C4-2B (cell line): Measurements from ENCODE around the gene DENND4B.
A peak's percentile ranks its signal among the peaks of the same experiment; 100 is the strongest.

Source experiments
- H3K27ac ChIP-seq: fragments of 450-650 bp; 2 replicates; pipeline ENCODE4 v1.5.1; 2017
- ZFX ChIP-seq: fragments of 450-650 bp; IDR thresholded peaks from 2 replicates; pipeline ENCODE4 v1.6.1; 2017
- TF ChIP-seq, protein P1 (sequence below): fragments of 450-650 bp; conservative IDR thresholded peaks from 2 replicates; pipeline ENCODE4 v1.5.1; 2017; ENCODE audit warnings: mild to moderate bottlenecking

The DENND4B gene

DNA sequence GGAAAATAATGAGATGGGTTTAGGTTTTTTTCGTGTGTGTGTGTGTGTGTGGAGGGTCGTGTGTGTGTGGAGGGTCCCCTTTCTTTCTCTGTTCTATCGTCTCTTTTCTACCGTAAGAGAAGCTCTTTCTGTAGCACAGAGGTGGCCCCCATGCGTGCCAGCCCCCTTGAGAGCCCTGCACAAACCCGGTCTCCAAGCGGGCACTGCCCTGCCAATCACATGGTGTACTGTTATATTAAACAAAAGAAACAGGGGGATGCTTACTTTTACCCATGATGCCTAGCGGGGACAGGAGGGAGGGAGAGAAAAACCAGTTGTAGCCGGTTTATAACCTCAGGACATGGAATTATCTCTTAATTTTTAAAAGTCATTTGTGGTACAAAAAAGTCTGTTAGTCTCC, 64.8 kb downstream of the DENND4B start:
- TF ChIP-seq, protein P1, sequence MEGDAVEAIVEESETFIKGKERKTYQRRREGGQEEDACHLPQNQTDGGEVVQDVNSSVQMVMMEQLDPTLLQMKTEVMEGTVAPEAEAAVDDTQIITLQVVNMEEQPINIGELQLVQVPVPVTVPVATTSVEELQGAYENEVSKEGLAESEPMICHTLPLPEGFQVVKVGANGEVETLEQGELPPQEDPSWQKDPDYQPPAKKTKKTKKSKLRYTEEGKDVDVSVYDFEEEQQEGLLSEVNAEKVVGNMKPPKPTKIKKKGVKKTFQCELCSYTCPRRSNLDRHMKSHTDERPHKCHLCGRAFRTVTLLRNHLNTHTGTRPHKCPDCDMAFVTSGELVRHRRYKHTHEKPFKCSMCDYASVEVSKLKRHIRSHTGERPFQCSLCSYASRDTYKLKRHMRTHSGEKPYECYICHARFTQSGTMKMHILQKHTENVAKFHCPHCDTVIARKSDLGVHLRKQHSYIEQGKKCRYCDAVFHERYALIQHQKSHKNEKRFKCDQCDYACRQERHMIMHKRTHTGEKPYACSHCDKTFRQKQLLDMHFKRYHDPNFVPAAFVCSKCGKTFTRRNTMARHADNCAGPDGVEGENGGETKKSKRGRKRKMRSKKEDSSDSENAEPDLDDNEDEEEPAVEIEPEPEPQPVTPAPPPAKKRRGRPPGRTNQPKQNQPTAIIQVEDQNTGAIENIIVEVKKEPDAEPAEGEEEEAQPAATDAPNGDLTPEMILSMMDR, result no peak
- no peak for TF ChIP-seq ZFX
- peak overlapping the region; percentile 26; the same call in 1 of the 2 replicates for H3K27ac ChIP-seq

DNA sequence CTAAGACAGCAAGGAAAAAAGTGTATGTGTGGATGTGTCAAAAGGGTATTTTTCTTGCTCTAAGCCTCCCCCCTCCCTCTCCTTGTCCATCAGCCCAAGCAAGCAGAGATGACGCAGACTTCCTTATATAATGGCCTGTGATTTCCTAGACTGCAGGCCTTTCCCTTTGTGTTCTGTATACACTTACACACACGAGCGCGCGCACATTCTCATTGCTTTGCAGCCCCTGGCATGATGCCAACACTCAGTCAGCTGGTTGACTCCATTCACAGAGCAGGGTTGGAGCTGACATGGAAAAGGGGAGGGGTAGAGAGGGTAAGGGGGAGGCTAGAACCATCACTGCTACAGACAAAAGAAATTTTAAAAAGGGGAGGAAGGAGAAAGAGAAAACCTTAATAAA, 65.6 kb downstream of the DENND4B start:
- H3K27ac ChIP-seq, result no peak overlapping the region

GRCh38 chr1:153880024-153880423, 66.5 kb downstream of the DENND4B start:
- TF ChIP-seq ZFX, result no peak
- TF ChIP-seq, protein P1, result no peak
- no peak overlapping the region for H3K27ac ChIP-seq

More for the DNA sequence above, 65.6 kb downstream of the DENND4B start:
- no peak for TF ChIP-seq ZFX
- TF ChIP-seq, protein P1, result no peak
